Measurements from ENCODE around the gene POLL.

DNA sequence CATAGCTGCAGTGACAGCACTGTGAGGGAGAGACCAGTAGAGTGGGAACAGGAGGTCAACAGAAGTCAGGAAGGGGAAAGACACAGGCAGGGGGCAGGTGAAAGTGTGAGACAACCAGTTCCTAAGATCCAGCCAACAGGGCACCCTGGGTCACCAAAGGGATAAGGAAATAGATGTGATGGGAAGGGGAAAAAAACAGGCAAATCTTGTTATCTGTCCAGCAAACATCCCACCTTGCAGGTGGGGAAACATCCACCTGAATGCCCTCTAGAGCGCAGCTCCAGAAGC lies 42.5 kb upstream of the POLL start:
- TF ChIP-seq, protein P1, sequence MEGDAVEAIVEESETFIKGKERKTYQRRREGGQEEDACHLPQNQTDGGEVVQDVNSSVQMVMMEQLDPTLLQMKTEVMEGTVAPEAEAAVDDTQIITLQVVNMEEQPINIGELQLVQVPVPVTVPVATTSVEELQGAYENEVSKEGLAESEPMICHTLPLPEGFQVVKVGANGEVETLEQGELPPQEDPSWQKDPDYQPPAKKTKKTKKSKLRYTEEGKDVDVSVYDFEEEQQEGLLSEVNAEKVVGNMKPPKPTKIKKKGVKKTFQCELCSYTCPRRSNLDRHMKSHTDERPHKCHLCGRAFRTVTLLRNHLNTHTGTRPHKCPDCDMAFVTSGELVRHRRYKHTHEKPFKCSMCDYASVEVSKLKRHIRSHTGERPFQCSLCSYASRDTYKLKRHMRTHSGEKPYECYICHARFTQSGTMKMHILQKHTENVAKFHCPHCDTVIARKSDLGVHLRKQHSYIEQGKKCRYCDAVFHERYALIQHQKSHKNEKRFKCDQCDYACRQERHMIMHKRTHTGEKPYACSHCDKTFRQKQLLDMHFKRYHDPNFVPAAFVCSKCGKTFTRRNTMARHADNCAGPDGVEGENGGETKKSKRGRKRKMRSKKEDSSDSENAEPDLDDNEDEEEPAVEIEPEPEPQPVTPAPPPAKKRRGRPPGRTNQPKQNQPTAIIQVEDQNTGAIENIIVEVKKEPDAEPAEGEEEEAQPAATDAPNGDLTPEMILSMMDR (IDR thresholded peaks at IDR 0.05; ENCODE audit: insufficient read depth, low read length, poor library complexity, severe bottlenecking): no peak
- TF ChIP-seq EZH2phosphoT487 (conservative IDR thresholded peaks at IDR 0.05; ENCODE audit: low read length): no peak

All from SU-DHL-6 (cell line).